ENCODE data around the gene NPS.
A peak's percentile ranks its signal among the peaks of the same experiment; 100 is the strongest.

NPS gene

GRCh38 chr10:127549009-127549408, at the start of gene NPS:
Gene NPS, plus strand, starts transcription at chr10:127549309. Its CDS starts 60 bp downstream, at chr10:127549369.
- no peak for DNase-seq

- DNase-seq, result no peak
These were observed 49.0 kb upstream of the NPS start for GRCh38 chr10:127500127-127500526.

GRCh38 chr10:127506094-127506493, 43.0 kb upstream of the NPS start:
- no peak for DNase-seq

- no peak for DNase-seq
These were observed 26.8 kb upstream of the NPS start for GRCh38 chr10:127522298-127522697.

- no peak for DNase-seq
These were observed 25.6 kb upstream of the NPS start for GRCh38 chr10:127523476-127523875.

- no peak for DNase-seq
These were observed 24.9 kb upstream of the NPS start for GRCh38 chr10:127524229-127524628.

GRCh38 chr10:127524908-127525665, 24.0 kb upstream of the NPS start:
- no peak for DNase-seq

GRCh38 chr10:127525686-127526085, 23.4 kb upstream of the NPS start:
- no peak for DNase-seq

GRCh38 chr10:127526161-127526560, 22.9 kb upstream of the NPS start:
- no peak for DNase-seq

GRCh38 chr10:127527320-127527719, 21.8 kb upstream of the NPS start:
- no peak for DNase-seq

GRCh38 chr10:127527891-127528290, 21.2 kb upstream of the NPS start:
- DNase-seq, result no peak

- no peak for DNase-seq
These were observed 16.9 kb upstream of the NPS start for GRCh38 chr10:127532193-127532592.

- no peak for DNase-seq
These were observed 16.4 kb upstream of the NPS start for GRCh38 chr10:127532659-127533058.

- DNase-seq, result no peak
These were observed 15.0 kb upstream of the NPS start for GRCh38 chr10:127534074-127534473.

- no peak for DNase-seq
These were observed 14.6 kb upstream of the NPS start for GRCh38 chr10:127534496-127534895.

- DNase-seq, result no peak
These were observed 13.2 kb upstream of the NPS start for GRCh38 chr10:127535802-127536515.

GRCh38 chr10:127536972-127537760, 11.9 kb upstream of the NPS start:
- DNase-seq, result no peak

GRCh38 chr10:127537924-127538323, 11.2 kb upstream of the NPS start:
- DNase-seq, result no peak

- no peak for DNase-seq
These were observed 1.1 kb upstream of the NPS start for GRCh38 chr10:127548022-127548421.

- no peak for DNase-seq
These were observed 1.8 kb downstream of the NPS start for GRCh38 chr10:127550861-127551260.

GRCh38 chr10:127552446-127552845, 3.3 kb downstream of the NPS start:
- no peak for DNase-seq

- no peak for DNase-seq
These were observed 4.3 kb downstream of the NPS start for GRCh38 chr10:127553417-127553816.

GRCh38 chr10:127556916-127557315, 7.8 kb downstream of the NPS start:
- DNase-seq, result peak; percentile 2

GRCh38 chr10:127561647-127562046, 12.5 kb downstream of the NPS start:
- DNase-seq, result no peak
